MCF 10A (cell line): ENCODE data around the gene GPX4. TPM values are rescaled to one million over a fixed set of nuclear protein-coding genes. Genes with fewer than 3 reads are reported as not detected.

ENCODE experiments used
- BruUV-seq: library from RNA; stranded (reverse); fragments of 400-500 nt; replicated peaks from 2 replicates; lab custom pipeline; 2021; lab: Mats Ljungman, UMichigan
- CTCF ChIA-PET: fragments of 300-600 bp; sonication (Branson Sonifier 250); formaldehyde crosslinking; extraction: SDS; loops from one replicate; lab custom pipeline; 2021; ENCODE audit warnings: antibody characterized with exemption, inconsistent platforms; lab: Yijun Ruan, JAX
- POLR2A ChIA-PET: fragments of 300-600, 350-650 bp; sonication (Branson Sonifier 250); formaldehyde crosslinking; extraction: SDS; loops from one replicate; lab custom pipeline; 2020; ENCODE audit warnings: antibody characterized with exemption, inconsistent platforms; lab: Yijun Ruan, JAX
- DNase-seq: peaks from one replicate; pipeline ENCODE4 v3.0.0-alpha.2; 2018; ENCODE audit not compliant: unreplicated experiment
- H3K27ac Mint-ChIP-seq: one replicate; pipeline ENCODE4 v1.8.0; 2022; ENCODE audit warnings: mild to moderate bottlenecking, low read depth, mixed read lengths; ENCODE audit not compliant: unreplicated experiment
- H3K27me3 Mint-ChIP-seq: one replicate; pipeline ENCODE4 v1.8.0; 2022; ENCODE audit warnings: mixed read lengths; ENCODE audit not compliant: insufficient read depth, unreplicated experiment
- H3K36me3 Mint-ChIP-seq: one replicate; pipeline ENCODE4 v1.8.0; 2022; ENCODE audit warnings: mild to moderate bottlenecking, moderate library complexity, mixed read lengths; ENCODE audit not compliant: insufficient read depth, unreplicated experiment
- H3K4me1 Mint-ChIP-seq: one replicate; pipeline ENCODE4 v1.8.0; 2022; ENCODE audit warnings: mixed read lengths; ENCODE audit not compliant: insufficient read depth, unreplicated experiment
- H3K4me3 Mint-ChIP-seq: one replicate; pipeline ENCODE4 v1.8.0; 2022; ENCODE audit warnings: mild to moderate bottlenecking, moderate library complexity, mixed read lengths; ENCODE audit not compliant: unreplicated experiment
- H3K9me3 Mint-ChIP-seq: one replicate; pipeline ENCODE4 v1.8.0; 2022; ENCODE audit warnings: mixed read lengths; ENCODE audit not compliant: unreplicated experiment
- CTCF ChIP-seq: fragments of 200-600 bp; IDR thresholded peaks from one replicate; pipeline ENCODE4 v1.8.0; 2022; ENCODE audit warnings: antibody characterized with exemption, mild to moderate bottlenecking; ENCODE audit not compliant: unreplicated experiment
- intact Hi-C: fragments of 100-400 bp; cut with micrococcal nuclease; formaldehyde crosslinking; loops from 2 replicates; pipeline ENCODE4 v1.14.1; 2022
- total RNA-seq: library from RNA; stranded (reverse); gene quantifications from 2 replicates; pipeline ENCODE4 v1.2.3, GENCODE V29; 2022

The GPX4 gene
- total RNA-seq, 1 experiment from 2014 or later = 191 TPM

GRCh38 chr19:1116726-1117581 is 13.2 kb downstream of the GPX4 start:
- POLR2A ChIA-PET = interaction anchor here (0.8 kb wide), 1 partner anchor 8 kb away, joined by 3 read pairs; no protein-coding TSS in a partner anchor
- TF ChIP-seq CTCF = no peak
- Mint-ChIP-seq H3K4me1 (no peaks in the 10 kb centered on the region), H3K9me3 (no peaks in the 10 kb centered on the region), H3K27me3 (no peaks in the 10 kb centered on the region), H3K36me3 (peaks cover 91% of the 10 kb centered on the region), H3K27ac (no peak overlapping the region), H3K4me3 (no peak overlapping the region)
- CTCF ChIA-PET = interaction anchor here (0.6 kb wide), 1 partner anchor 149 kb away, joined by 3 read pairs; no protein-coding TSS in a partner anchor
- DNase-seq = no peak
- intact Hi-C loops = no loop called here
- BruUV-seq = no TSS peak

- Mint-ChIP-seq H3K27ac (no peak overlapping the region), H3K9me3 (no peaks in the 10 kb centered on the region), H3K27me3 (no peaks in the 10 kb centered on the region), H3K4me3 (no peak overlapping the region), H3K36me3 (peaks cover 94% of the 10 kb centered on the region), H3K4me1 (no peaks in the 10 kb centered on the region)
- intact Hi-C loops = no loop called here
- DNase-seq = no peak
- no peak for TF ChIP-seq CTCF
- POLR2A ChIA-PET = interaction anchor here (0.8 kb wide), 1 partner anchor 9 kb away, joined by 3 read pairs; no protein-coding TSS in a partner anchor
- no TSS peak for BruUV-seq
- CTCF ChIA-PET = interaction anchor here (0.6 kb wide), 1 partner anchor 149 kb away, joined by 3 read pairs; no protein-coding TSS in a partner anchor
These were observed 13.9 kb downstream of the GPX4 start for GRCh38 chr19:1117654-1118053.

GRCh38 chr19:1118999-1119398 is 15.2 kb downstream of the GPX4 start:
- H3K27ac Mint-ChIP-seq = no peak overlapping the region
- intact Hi-C loops = no loop called here
- no TSS peak for BruUV-seq
- DNase-seq = no peak
- no peaks in the 10 kb centered on the region for H3K4me1 Mint-ChIP-seq
- ChIA-PET POLR2A (interaction anchor here (0.6 kb wide), 1 partner anchor 16 kb away, joined by 3 read pairs; no protein-coding TSS in a partner anchor), CTCF (no interaction called here)
- H3K9me3 Mint-ChIP-seq = no peaks in the 10 kb centered on the region
- peaks cover 95% of the 10 kb centered on the region for H3K36me3 Mint-ChIP-seq
- no peaks in the 10 kb centered on the region for H3K27me3 Mint-ChIP-seq
- no peak for TF ChIP-seq CTCF
- no peak overlapping the region for H3K4me3 Mint-ChIP-seq

GRCh38 chr19:1119475-1120217 is 15.9 kb downstream of the GPX4 start:
- DNase-seq = no peak
- Mint-ChIP-seq H3K4me1 (no peaks in the 10 kb centered on the region), H3K4me3 (no peak overlapping the region), H3K27me3 (no peaks in the 10 kb centered on the region), H3K27ac (no peak overlapping the region), H3K9me3 (no peaks in the 10 kb centered on the region), H3K36me3 (peaks cover 95% of the 10 kb centered on the region)
- BruUV-seq = no TSS peak
- ChIA-PET POLR2A (interaction anchor here (0.6 to 1.3 kb wide), 5 partner anchors 17 to 55 kb away, joined by 3 to 7 read pairs (median 3); no protein-coding TSS in a partner anchor), CTCF (no interaction called here)
- intact Hi-C loops = no loop called here
- TF ChIP-seq CTCF = no peak
